G401 (cell line): Measurements from ENCODE around the gene ST8SIA4. TPM values are rescaled to one million over a fixed set of nuclear protein-coding genes. Genes with fewer than 3 reads are reported as not detected.
"Not testable (repeated sequence)": the region's sequence is repeated elsewhere in the genome, so short reads cannot be mapped to it uniquely, and the experiment has no call there.

Experiments
- DNase-seq: peaks from one replicate; pipeline ENCODE4 v3.0.0-alpha.2; 2015; ENCODE audit warnings: low spot score
- in situ Hi-C: cut with HindIII; loops from 2 replicates; pipeline ENCODE4 v1.10.0; 2016; ENCODE audit warnings: low sequenced_read_pairs, mixed read lengths
- total RNA-seq: library from RNA; depleted of rRNA; stranded (reverse); fragments of >200 nt; shearing (Covaris generic); gene quantifications from 2 replicates; pipeline ENCODE4 v1.2.3, GENCODE V29; 2014

The ST8SIA4 gene
- total RNA-seq, 1 experiment from 2014 or later: not detected

DNA sequence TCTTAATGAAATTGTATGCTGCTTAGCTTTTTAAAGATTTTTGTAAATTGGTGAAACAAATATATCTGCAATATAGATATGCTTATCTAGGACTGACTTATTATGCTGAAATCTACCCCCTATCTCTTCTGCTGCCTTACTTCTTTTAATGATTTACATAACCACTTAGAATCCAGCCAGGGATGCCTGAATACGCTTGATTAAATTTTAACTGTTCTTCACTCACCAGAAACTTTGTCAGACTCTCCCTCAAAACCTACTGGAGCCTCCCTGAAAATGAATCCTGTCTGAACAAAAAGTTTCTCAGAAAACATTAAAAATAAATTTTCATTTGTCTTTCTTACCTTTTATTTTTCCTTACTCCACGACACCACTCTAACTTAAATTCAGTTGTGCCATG, 111.7 kb downstream of the ST8SIA4 start:
- DNase-seq: no peak
- in situ Hi-C loops: no loop called here

DNA sequence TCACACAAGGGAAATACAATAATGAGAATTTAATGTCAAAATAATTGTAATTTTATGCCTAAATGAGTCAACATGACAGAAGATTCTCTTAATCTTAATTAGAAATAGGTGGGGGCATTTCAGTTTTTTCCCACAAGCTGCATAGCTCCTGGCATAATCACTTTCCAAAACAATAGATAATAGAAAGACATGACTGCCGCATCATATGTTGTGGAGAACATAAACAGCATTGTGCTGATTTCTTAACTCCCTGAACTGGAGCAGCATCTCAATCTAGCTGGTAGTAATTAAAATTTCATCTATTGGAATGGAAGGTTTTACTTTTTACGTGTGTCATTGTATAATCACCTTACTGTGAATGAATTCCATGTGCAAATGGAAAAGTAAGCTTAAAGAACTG, 112.1 kb downstream of the ST8SIA4 start:
- no peak for DNase-seq
- in situ Hi-C loops: no loop called here

GRCh38 chr5:100790170-100790665, 112.9 kb downstream of the ST8SIA4 start:
- DNase-seq: no peak

DNA sequence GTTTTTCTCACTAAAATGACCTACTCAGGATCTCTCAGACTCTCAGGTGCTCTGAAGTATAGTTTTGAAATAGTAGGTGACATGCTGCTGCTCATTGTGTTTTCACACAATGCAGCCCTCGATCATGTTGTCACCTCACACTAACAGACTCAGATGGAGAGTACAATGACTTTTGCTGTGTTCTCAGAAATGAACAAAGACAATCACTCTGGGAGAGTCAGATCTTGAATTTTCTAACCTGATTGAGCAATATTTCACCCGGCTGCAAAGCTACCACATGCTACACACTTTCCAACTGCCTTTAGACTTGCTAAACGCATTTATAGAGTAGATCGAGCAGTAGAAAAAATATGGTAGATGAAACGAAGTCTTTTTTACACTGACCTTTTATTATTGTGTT, 113.4 kb downstream of the ST8SIA4 start:
- in situ Hi-C loops: no loop called here
- DNase-seq: no peak

More at GRCh38 chr5:100790170-100790665, 112.9 kb downstream of the ST8SIA4 start:
- in situ Hi-C loops: no loop called here

GRCh38 chr5:100788417-100788816, 114.7 kb downstream of the ST8SIA4 start:
- DNase-seq: no peak
- in situ Hi-C loops: no loop called here

DNA sequence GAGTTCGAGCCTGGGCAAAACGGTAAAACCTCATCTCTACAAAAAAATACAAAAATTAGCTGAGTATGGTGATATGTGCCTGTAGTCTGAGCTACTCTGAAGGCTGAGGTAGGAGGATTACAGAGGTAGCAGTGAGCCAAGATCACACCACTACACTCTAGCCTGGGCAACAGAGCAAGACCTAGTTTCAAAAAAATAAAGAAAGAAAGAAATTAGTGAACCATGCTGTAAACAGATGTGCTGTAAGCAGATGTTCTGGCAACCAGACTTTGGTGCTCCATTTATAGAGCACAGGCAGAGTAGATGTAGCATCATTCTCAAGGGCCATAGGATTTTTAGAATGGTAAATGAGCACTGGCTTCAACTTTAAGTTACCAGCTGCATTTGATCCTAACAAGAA, 115.4 kb downstream of the ST8SIA4 start:
- DNase-seq: no peak
- in situ Hi-C loops: no loop called here

DNA sequence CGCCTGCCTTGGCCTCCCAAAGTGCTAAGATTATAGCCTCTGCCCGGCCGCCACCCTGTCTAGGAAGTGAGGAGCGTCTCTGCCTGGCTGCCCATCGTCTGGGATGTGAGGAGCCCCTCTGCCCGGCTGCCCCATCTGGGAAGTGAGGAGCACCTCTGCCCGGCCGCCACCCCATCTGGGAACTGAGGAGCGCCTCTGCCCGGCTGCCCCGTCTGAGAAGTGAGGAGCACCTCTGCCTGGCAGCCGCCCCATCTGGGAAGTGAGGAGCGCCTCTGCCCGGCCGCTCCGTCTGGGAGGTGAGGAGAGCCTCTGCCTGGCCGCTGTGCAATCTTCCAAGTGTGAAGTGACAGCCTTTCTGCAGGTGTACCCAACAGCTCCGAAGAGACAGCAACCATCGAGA, 117.5 kb downstream of the ST8SIA4 start:
- DNase-seq, in situ Hi-C loops: not testable (repeated sequence)

DNA sequence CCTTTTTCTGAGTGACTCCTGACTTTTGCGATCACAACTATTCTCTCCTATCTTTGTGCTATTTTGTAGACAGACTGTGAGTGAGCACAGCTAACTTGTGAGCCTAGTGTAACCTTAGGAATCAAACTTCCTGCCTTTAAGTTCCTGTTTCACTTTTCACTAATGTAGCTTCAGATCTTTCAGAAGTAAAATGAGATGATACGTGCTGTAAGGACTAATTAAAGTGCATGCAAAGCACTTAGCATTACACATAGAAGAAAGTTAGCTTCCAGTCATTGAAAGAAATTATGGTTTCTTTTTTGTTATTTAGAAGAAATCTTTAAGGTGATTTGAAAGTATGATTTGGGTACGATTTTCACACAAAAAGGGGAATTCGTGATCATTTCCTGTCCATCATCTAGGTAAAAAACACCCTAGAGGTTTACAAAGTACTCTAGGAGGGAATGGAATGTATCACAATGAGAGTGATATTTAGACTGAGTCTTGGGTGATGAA, 122.7 kb downstream of the ST8SIA4 start:
- in situ Hi-C loops: no loop called here
- DNase-seq: no peak

- in situ Hi-C loops: no loop called here
- no peak for DNase-seq
Observed at GRCh38 chr5:100779669-100780375, 123.3 kb downstream of the ST8SIA4 start.

DNA sequence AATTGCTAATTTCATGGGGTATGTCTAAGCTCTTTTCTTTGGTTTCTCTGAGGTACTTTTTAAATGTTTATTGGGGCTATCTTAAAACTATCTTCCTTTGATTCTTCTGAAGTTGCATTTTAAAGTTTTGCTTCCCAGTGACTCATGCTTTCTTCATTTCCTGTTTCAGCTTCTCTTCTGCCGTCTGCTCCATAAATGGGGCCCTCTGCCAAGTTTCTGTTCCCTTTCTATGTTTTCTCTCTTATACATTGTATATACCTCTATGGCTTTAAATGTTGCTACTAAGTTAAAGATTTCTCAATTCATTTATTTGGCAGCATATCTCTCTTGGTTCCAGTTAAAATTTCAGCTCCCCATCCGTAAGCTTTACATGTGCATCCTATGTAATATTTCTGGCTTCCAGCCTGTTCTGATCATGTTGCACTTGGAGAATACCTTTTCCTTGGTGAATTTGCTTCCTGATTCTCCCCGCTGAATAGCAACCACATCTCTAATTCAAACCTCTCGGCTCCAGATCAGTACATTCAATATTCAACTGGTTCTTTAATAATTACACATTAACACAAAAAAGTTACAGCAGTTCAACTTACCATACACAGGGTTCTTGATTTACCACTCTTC, 125.3 kb downstream of the ST8SIA4 start:
- in situ Hi-C loops: no loop called here
- no peak for DNase-seq

- in situ Hi-C loops: no loop called here
- no peak for DNase-seq
Observed at GRCh38 chr5:100775533-100775855, 127.6 kb downstream of the ST8SIA4 start.

GRCh38 chr5:100772548-100772947, 130.5 kb downstream of the ST8SIA4 start:
- in situ Hi-C loops: no loop called here
- DNase-seq: no peak

DNA sequence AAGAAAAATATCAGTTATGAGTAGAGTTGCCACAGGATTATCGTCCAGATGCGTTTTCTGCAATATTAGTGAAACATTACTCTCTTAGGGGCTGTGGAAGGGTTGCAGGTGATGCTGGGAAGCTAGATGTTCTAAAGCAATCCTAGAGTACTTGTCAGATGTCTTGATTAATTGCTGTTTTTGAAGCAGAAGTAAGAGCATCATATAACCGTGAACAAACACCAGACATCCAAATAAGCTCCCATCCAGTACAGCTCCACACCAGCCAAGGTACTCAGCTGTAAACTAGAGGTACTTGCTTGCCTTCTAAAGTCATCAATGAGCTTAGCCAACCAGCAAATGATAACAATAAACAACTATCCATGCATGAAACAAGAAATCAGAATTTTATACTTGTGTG, 131.1 kb downstream of the ST8SIA4 start:
- DNase-seq: no peak
- in situ Hi-C loops: no loop called here

- DNase-seq: no peak
- in situ Hi-C loops: no loop called here
Observed at GRCh38 chr5:100771181-100771580, 131.9 kb downstream of the ST8SIA4 start.

DNA sequence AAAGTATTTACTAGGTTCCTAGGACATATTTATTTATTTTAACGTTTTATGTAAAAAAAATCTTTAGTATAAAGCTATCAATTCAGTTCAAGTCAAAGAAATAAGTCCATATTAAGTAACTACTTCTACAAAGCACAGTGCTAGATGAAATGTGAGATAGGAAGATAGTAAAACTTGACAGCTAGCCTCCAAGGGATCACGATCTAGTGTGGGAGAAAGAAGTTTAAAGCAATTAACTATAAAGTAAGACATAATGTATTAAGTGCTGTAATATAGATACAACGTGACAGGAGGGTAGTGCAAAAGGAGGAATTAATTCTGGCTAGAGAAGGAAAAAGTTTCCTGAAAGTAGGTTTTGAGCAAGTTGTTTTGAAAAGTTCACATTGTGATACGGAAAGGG, 134.9 kb downstream of the ST8SIA4 start:
- in situ Hi-C loops: no loop called here
- no peak for DNase-seq

GRCh38 chr5:100762995-100763394, 140.1 kb downstream of the ST8SIA4 start:
- in situ Hi-C loops: no loop called here

DNA sequence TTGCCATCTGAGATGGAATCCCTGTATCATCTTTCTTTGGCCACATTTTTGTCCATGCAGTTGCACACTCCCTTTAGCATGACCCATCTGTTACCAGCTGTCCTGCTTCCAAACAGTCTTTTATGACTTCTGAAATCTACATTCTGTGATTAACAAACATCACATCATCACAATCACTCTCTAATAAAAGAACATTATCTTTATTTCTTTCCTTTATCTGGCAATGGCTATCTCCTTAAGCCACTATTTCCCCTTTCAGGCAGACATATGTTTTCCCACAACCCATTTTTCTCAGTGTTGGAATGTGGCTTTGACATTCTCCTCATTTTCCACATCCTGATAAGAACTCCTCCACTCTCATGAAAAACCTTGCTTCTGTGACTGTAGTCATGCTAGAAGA, 141.0 kb downstream of the ST8SIA4 start:
- in situ Hi-C loops: no loop called here
- DNase-seq: no peak

More at GRCh38 chr5:100762995-100763394, 140.1 kb downstream of the ST8SIA4 start:
- DNase-seq: no peak

- in situ Hi-C loops: no loop called here
- no peak for DNase-seq
Observed at GRCh38 chr5:100761192-100761591, 141.9 kb downstream of the ST8SIA4 start.

GRCh38 chr5:100760688-100761087, 142.4 kb downstream of the ST8SIA4 start:
- no peak for DNase-seq
- in situ Hi-C loops: no loop called here

GRCh38 chr5:100758780-100759179, 144.3 kb downstream of the ST8SIA4 start:
- in situ Hi-C loops: no loop called here

DNA sequence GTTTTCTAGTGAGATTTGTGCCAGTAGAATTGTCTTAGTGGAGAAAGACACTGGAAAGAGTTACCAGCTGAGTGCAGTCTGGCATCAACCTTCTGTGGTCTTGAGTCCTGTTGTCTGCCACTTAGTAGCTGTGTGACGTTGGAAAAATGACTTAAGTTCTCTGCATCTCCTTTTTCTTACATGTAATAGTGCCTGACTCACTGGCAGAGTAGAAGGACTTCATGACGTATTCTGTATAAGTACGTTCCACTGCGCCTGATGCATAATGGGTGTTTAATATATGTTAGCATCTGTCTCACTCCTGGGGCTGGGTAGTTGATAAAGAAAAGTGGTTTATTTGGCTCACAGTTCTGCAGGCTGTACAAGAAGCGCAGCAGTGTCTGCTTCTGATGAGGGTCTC, 144.8 kb downstream of the ST8SIA4 start:
- DNase-seq: no peak
- in situ Hi-C loops: no loop called here

More at GRCh38 chr5:100758780-100759179, 144.3 kb downstream of the ST8SIA4 start:
- no peak for DNase-seq
